Spleen (tissue), 11 donors: Measurements from ENCODE around the gene RAB1B. TPM values are rescaled to one million over a fixed set of nuclear protein-coding genes. Genes with fewer than 3 reads are reported as not detected.

Experiments used
- DNase-seq: peaks from one replicate; pipeline ENCODE4 v3.0.0-alpha.2; 2020
- H3K27ac ChIP-seq, 8 donors: fragments of 200-600 bp; sonication (generic) in 7 of 8; 1 replicate in 4 of 8; 2 replicates in 4 of 8; pipeline versions ENCODE4 v1.5.0 to v1.8.0; 2016 to 2021; ENCODE audit warnings: inconsistent platforms in 4 of 8, mild to moderate bottlenecking in 4 of 8, moderate library complexity in 1 of 8
- H3K27me3 ChIP-seq, 7 donors: fragments of 200-600 bp; sonication (generic) in 6 of 7; replicated peaks in 1 of 7; 1 replicate in 4 of 7; 2 replicates in 3 of 7; pipeline versions ENCODE4 v1.5.0 to v1.8.0; 2016 to 2021; ENCODE audit warnings: inconsistent platforms in 3 of 7, mild to moderate bottlenecking in 1 of 7
- H3K36me3 ChIP-seq, 6 donors: fragments of 200-600 bp; sonication (generic) in 5 of 6; 1 replicate in 4 of 6; 2 replicates in 2 of 6; pipeline versions ENCODE4 v1.5.0 to v1.8.0; 2016 to 2021; ENCODE audit warnings: inconsistent platforms in 2 of 6
- H3K4me1 ChIP-seq, 6 donors: fragments of 200-600 bp; sonication (generic) in 5 of 6; 1 replicate in 3 of 6; 2 replicates in 3 of 6; pipeline versions ENCODE4 v1.5.0 to v1.8.0; 2016 to 2021; ENCODE audit warnings: inconsistent platforms in 3 of 6
- H3K4me3 ChIP-seq, 8 donors: fragments of 200-600 bp; sonication (generic) in 7 of 8; 1 replicate in 4 of 8; 2 replicates in 4 of 8; pipeline versions ENCODE4 v1.5.0 to v1.8.0; 2016 to 2021; ENCODE audit warnings: inconsistent platforms in 4 of 8, mild to moderate bottlenecking in 4 of 8, moderate library complexity in 2 of 8
- H3K9me3 ChIP-seq, 8 donors: fragments of 200-600 bp; sonication (generic) in 7 of 8; 1 replicate in 4 of 8; 2 replicates in 4 of 8; pipeline versions ENCODE4 v1.5.0 to v1.8.0; 2016 to 2021; ENCODE audit warnings: inconsistent platforms in 4 of 8
- CTCF ChIP-seq, 11 experiments: fragments of 200-600 bp in 7 of 11; fragments of 450-650 bp in 4 of 11; sonication (generic) in 4 of 11; IDR thresholded peaks in 8 of 11; conservative IDR thresholded peaks in 3 of 11; 1 replicate in 7 of 11; 2 replicates in 4 of 11; pipeline versions ENCODE4 v1.4.0 to v1.8.0; 2016 to 2021; ENCODE audit warnings: antibody characterized with exemption in 11 of 11, inconsistent platforms in 4 of 11, mild to moderate bottlenecking in 1 of 11
- POLR2A ChIP-seq, 3 donors: fragments of 450-650 bp; IDR thresholded peaks; one replicate each; pipeline ENCODE4 v1.5.1; 2017; ENCODE audit warnings: antibody characterized with exemption in 3 of 3, mild to moderate bottlenecking in 1 of 3
- POLR2AphosphoS5 ChIP-seq, 3 donors: sonication (generic); formaldehyde crosslinking; IDR thresholded peaks; one replicate each; pipeline ENCODE4 v1.5.1; 2017; ENCODE audit warnings: antibody characterized with exemption in 3 of 3
- WGBS, 5 donors: extraction: QIAGEN DNeasy Blood & Tissue Kit in 3 of 5; methylation state at CpG; one replicate each; pipeline versions ENCODE4 v1.1.5 to v1.1.7; 2013 to 2018; 5-methylcytosine and 5-hydroxymethylcytosine counted together
- intact Hi-C: fragments of 100-400 bp; cut with DNase I; formaldehyde crosslinking; loops from one replicate; pipeline ENCODE4 v1.15.0; 2023; ENCODE audit warnings: low total_unique reads
- polyA plus RNA-seq, 3 donors: library from polyadenylated mRNA; stranded (reverse); fragments of 200-250 nt; gene quantifications; one replicate each; pipeline ENCODE4 v1.2.1, GENCODE V29; 2013
- total RNA-seq, 7 donors: library from RNA; depleted of rRNA in 3 of 7; stranded (reverse); fragments of >200 nt in 3 of 7; fragmentation: NEBNext Ultra II Directional in 4 of 7; extraction: Animal tissue kit (Norgen Biotek cat#: 25700) in 4 of 7; gene quantifications; one replicate each; pipeline versions ENCODE4 v1.1.0 to v1.2.1, GENCODE V29; 2016 to 2021
- donor health status: healthy with polysubstance abuse.
- donor health status: DM: no; HTN: no; CAD: no; lungs with moderate emphysema.
- donor health status: DM: no; HTN: no; CAD: no.
- donor health status: Bipolar disorder and iron deficiency.
- donor health status: healthy.
- donor health status: DM: no; HTN: no; CAD: no.
- donor health status: DM: yes; HTN: yes; CAD: no.

The RAB1B gene
- total and polyA plus RNA-seq, 10 donors, result 66.8 to 150 (median 116) TPM

GRCh38 chr11:66281001-66281400, 12.6 kb downstream of the RAB1B start:
- H3K4me3 ChIP-seq, result no peak overlapping the region
- TF ChIP-seq POLR2A (IDR thresholded peaks at IDR 0.05) (no peak), POLR2AphosphoS5 (IDR thresholded peaks at IDR 0.05) (no peak), CTCF (IDR thresholded peaks at IDR 0.05 in 8 of 11, conservative IDR thresholded peaks at IDR 0.05 in 3 of 11) (no peak)
- peaks cover 0 to 38% (median 13%) of the 10 kb centered on the region in 6 donors for H3K36me3 ChIP-seq
- H3K9me3 ChIP-seq, result no peaks in the 10 kb centered on the region
- peaks cover 10 to 67% (median 31%) of the 10 kb centered on the region in 6 donors for H3K4me1 ChIP-seq
- no peak for DNase-seq
- WGBS, 5 donors, result 81 to 93% (median 86%) methylated on average over 6 of the region's 6 CpGs
- intact Hi-C loops, result loop anchor here (5.0 kb wide), 1 partner anchor 59 kb away; no protein-coding TSS in a partner anchor
- no peak overlapping the region for H3K27ac ChIP-seq
- H3K27me3 ChIP-seq, result peaks cover 0 to 17% (median 0%) of the 10 kb centered on the region in 7 donors

- Histone ChIP-seq H3K36me3 (peaks cover 0 to 30% (median 6%) of the 10 kb centered on the region in 6 donors), H3K27me3 (peaks cover 0 to 17% (median 0%) of the 10 kb centered on the region in 7 donors), H3K9me3 (no peaks in the 10 kb centered on the region), H3K27ac (peak overlapping the region in 2 of 8 donors; percentile 53 to 61), H3K4me3 (peak overlapping the region in 1 of 8 donors; percentile 39), H3K4me1 (peaks cover 10 to 69% (median 30%) of the 10 kb centered on the region in 6 donors)
- TF ChIP-seq POLR2A (IDR thresholded peaks at IDR 0.05) (peak in 1 of 3 donors; percentile 30), POLR2AphosphoS5 (IDR thresholded peaks at IDR 0.05) (peak in 1 of 3 donors; percentile 47), CTCF (IDR thresholded peaks at IDR 0.05 in 8 of 11, conservative IDR thresholded peaks at IDR 0.05 in 3 of 11) (no peak)
- 25 to 53% (median 29%) methylated on average over 8 to 20 of the region's 20 CpGs for WGBS, 5 donors
- peak; percentile 76 for DNase-seq
- intact Hi-C loops, result loop anchor here (5.0 kb wide), 1 partner anchor 60 kb away; no protein-coding TSS in a partner anchor
Observed at GRCh38 chr11:66281776-66282467, 13.5 kb downstream of the RAB1B start.

- DNase-seq, result peak; percentile 100
- Histone ChIP-seq H3K9me3 (no peaks in the 10 kb centered on the region), H3K4me1 (peaks cover 8 to 69% (median 31%) of the 10 kb centered on the region in 6 donors), H3K36me3 (peaks cover 0 to 27% (median 6%) of the 10 kb centered on the region in 6 donors), H3K27me3 (peaks cover 0 to 17% (median 0%) of the 10 kb centered on the region in 7 donors), H3K27ac (peak overlapping the region in 4 of 8 donors; percentile 46 to 61 (median 50)), H3K4me3 (peak overlapping the region in 1 of 8 donors; percentile 39)
- TF ChIP-seq CTCF (IDR thresholded peaks at IDR 0.05 in 8 of 11, conservative IDR thresholded peaks at IDR 0.05 in 3 of 11) (peak; percentile 97 to 99 (median 99)), POLR2AphosphoS5 (IDR thresholded peaks at IDR 0.05) (peak; percentile 76 to 90 (median 84)), POLR2A (IDR thresholded peaks at IDR 0.05) (no peak)
- intact Hi-C loops, result loop anchor here (5.0 kb wide), 1 partner anchor 60 kb away; no protein-coding TSS in a partner anchor
- 14 to 32% (median 16%) methylated on average over 14 to 35 of the region's 35 CpGs for WGBS, 5 donors
Observed at GRCh38 chr11:66282468-66283455, 14.3 kb downstream of the RAB1B start.
